HepG2 (cell line): ENCODE results near the gene FBXO9. TPM values are rescaled to one million over a fixed set of nuclear protein-coding genes. Genes with fewer than 3 reads are reported as not detected.

ENCODE experiments used
- ATAC-seq: fragments of 200-7000 bp; cut with Tn5 transposase; 3 replicates; pipeline ENCODE4 v1.9.1; 2020; ENCODE audit warnings: mild to moderate bottlenecking, moderate library complexity
- BruUV-seq: library from RNA; stranded (reverse); fragments of 400-500 nt; replicated peaks from 2 replicates; lab custom pipeline; 2021; lab: Mats Ljungman, UMichigan
- CTCF ChIA-PET: fragments of 300-600 bp; formaldehyde crosslinking; extraction: SDS; loops from one replicate; lab custom pipeline; 2021; ENCODE audit warnings: low total read pairs, inconsistent platforms, low intra/inter-chr PET ratio; lab: Yijun Ruan, JAX
- POLR2A ChIA-PET: fragments of 350-600 bp; sonication (Branson Sonifier 250); formaldehyde crosslinking; loops from one replicate; lab custom pipeline; 2020; ENCODE audit warnings: antibody characterized with exemption, inconsistent platforms; lab: Yijun Ruan, JAX
- DNase-seq: peaks from one replicate; pipeline ENCODE4 v3.0.0-alpha.2; 2015; ENCODE audit warnings: low spot score
- FAIRE-seq: peaks from 3 replicates; lab custom pipeline; 2011; peaks lifted over from hg19 to GRCh38; lab: Jason Lieb, UNC
- H2AFZ ChIP-seq: one replicate; pipeline ENCODE4 v1.6.1; 2011; ENCODE audit warnings: low read length, inconsistent platforms
- H3K27ac ChIP-seq: fragments of 300-600 bp; 3 replicates; pipeline ENCODE4 v1.8.0; 2011; ENCODE audit warnings: mixed run types, mild to moderate bottlenecking, mixed read lengths, low read length, inconsistent platforms; ENCODE audit not compliant: insufficient read depth; ENCODE audit errors: extremely low read length
- H3K27me3 ChIP-seq, 2 experiments: fragments of 200-600 bp in 1 of 2; 2 replicates in 1 of 2; 3 replicates in 1 of 2; pipeline versions ENCODE4 v1.6.0 to v1.8.0; 2011; ENCODE audit warnings: low read length in 2 of 2, mild to moderate bottlenecking in 2 of 2, moderate library complexity in 2 of 2, inconsistent platforms in 1 of 2; ENCODE audit not compliant: insufficient read depth in 2 of 2, control insufficient read depth in 1 of 2
- H3K36me3 ChIP-seq, 2 experiments: fragments of 200-600 bp in 1 of 2; replicated peaks in 1 of 2; 2 replicates in 1 of 2; 3 replicates in 1 of 2; pipeline versions ENCODE4 v1.5.1 to v1.8.0; 2011; ENCODE audit warnings: low read length in 2 of 2, inconsistent platforms in 1 of 2; ENCODE audit not compliant: insufficient read depth in 2 of 2, control insufficient read depth in 1 of 2
- H3K4me1 ChIP-seq: 2 replicates; pipeline ENCODE4 v1.5.1; 2012; ENCODE audit warnings: low read length, inconsistent platforms; ENCODE audit not compliant: insufficient read depth
- H3K4me2 ChIP-seq: 2 replicates; pipeline ENCODE4 v1.6.0; 2011; ENCODE audit warnings: low read depth, low read length, inconsistent platforms
- H3K4me3 ChIP-seq, 3 experiments: fragments of 200-600 bp in 1 of 3; sonication (generic), shearing (Covaris generic) in 1 of 3; replicated peaks in 1 of 3; 2 replicates each; pipeline ENCODE4 v1.5.1; 2011 to 2016; ENCODE audit warnings: low read length in 3 of 3, inconsistent platforms in 2 of 3, low read depth in 2 of 3, mild to moderate bottlenecking in 2 of 3, control low read depth in 1 of 3, mixed read lengths in 1 of 3; ENCODE audit not compliant: insufficient read depth in 1 of 3
- H3K79me2 ChIP-seq: one replicate; pipeline ENCODE4 v1.6.1; 2011; ENCODE audit warnings: low read length, inconsistent platforms; ENCODE audit not compliant: insufficient read depth
- H3K9ac ChIP-seq: 2 replicates; pipeline ENCODE4 v1.6.0; 2011; ENCODE audit warnings: mild to moderate bottlenecking, low read depth, low read length, inconsistent platforms; ENCODE audit not compliant: insufficient read depth
- H3K9me3 ChIP-seq: 2 replicates; pipeline ENCODE4 v1.5.1; 2012; ENCODE audit warnings: mild to moderate bottlenecking, low read length
- H4K20me1 ChIP-seq: 2 replicates; pipeline ENCODE4 v1.6.0; 2011; ENCODE audit warnings: inconsistent platforms, mild to moderate bottlenecking, low read length, moderate library complexity; ENCODE audit not compliant: insufficient read depth
- CEBPB ChIP-seq: IDR thresholded peaks from 2 replicates; pipeline ENCODE4 v1.6.1; 2011; ENCODE audit warnings: low read depth, low read length, improper control_type of control experiment, borderline replicate concordance
- CHD2 ChIP-seq: IDR thresholded peaks from 2 replicates; pipeline ENCODE4 v1.6.1; 2011; ENCODE audit warnings: low read depth, low read length, improper control_type of control experiment
- GFI1 ChIP-seq: sonication (generic); formaldehyde crosslinking; IDR thresholded peaks from 2 replicates; pipeline ENCODE4 v1.5.0; 2020; ENCODE audit warnings: missing genetic modification reagents, mild to moderate bottlenecking, borderline replicate concordance
- HNRNPH1 ChIP-seq: fragments of 200-400 bp; formaldehyde crosslinking; optimal IDR thresholded peaks from 2 replicates; pipeline ENCODE3; 2017; ENCODE audit warnings: mild to moderate bottlenecking, low read depth, low read length
- HNRNPLL ChIP-seq: fragments of 200-400 bp; formaldehyde crosslinking; IDR thresholded peaks from 2 replicates; pipeline ENCODE4 v1.6.1; 2017; ENCODE audit warnings: mild to moderate bottlenecking, low read depth, low read length; ENCODE audit not compliant: poor library complexity, severe bottlenecking
- MAFF ChIP-seq: IDR thresholded peaks from 2 replicates; pipeline ENCODE4 v1.6.1; 2011; ENCODE audit warnings: low read depth, low read length, improper control_type of control experiment
- MAFK ChIP-seq, 2 experiments: IDR thresholded peaks in 1 of 2; conservative IDR thresholded peaks in 1 of 2; 2 replicates each; pipeline ENCODE4 v1.6.1; 2011; ENCODE audit warnings: improper control_type of control experiment in 2 of 2, low read length in 2 of 2
- SRY ChIP-seq: sonication (generic); formaldehyde crosslinking; IDR thresholded peaks from 2 replicates; pipeline ENCODE4 v1.8.0; 2022; ENCODE audit warnings: mild to moderate bottlenecking, missing genetic modification reagents
- ZNF367 ChIP-seq: sonication (generic); formaldehyde crosslinking; IDR thresholded peaks from 2 replicates; pipeline ENCODE4 v1.4.0; 2020; ENCODE audit warnings: missing genetic modification reagents, borderline replicate concordance
- ZNF460 ChIP-seq: sonication (generic); formaldehyde crosslinking; IDR thresholded peaks from 2 replicates; pipeline ENCODE4 v1.5.1; 2020; ENCODE audit warnings: missing genetic modification reagents, mild to moderate bottlenecking, borderline replicate concordance
- ZNF567 ChIP-seq: sonication (generic); formaldehyde crosslinking; IDR thresholded peaks from 2 replicates; pipeline ENCODE4 v1.8.1; 2023; ENCODE audit warnings: mild to moderate bottlenecking, missing genetic modification reagents, borderline replicate concordance
- ZNF703 ChIP-seq: sonication (generic); formaldehyde crosslinking; IDR thresholded peaks from 2 replicates; pipeline ENCODE4 v1.5.1; 2020; ENCODE audit warnings: missing genetic modification reagents, mild to moderate bottlenecking, moderate library complexity, borderline replicate concordance
- ZNF766 ChIP-seq: sonication (generic); formaldehyde crosslinking; IDR thresholded peaks from 2 replicates; pipeline ENCODE4 v1.5.0; 2020; ENCODE audit warnings: missing genetic modification reagents, borderline replicate concordance
- WGBS: methylation state at CpG from one replicate; pipeline ENCODE4 v1.1.6; 2017; ENCODE audit warnings: low lambda C conversion rate; 5-methylcytosine and 5-hydroxymethylcytosine counted together
- in situ Hi-C: cut with HindIII; loops from 2 replicates; pipeline ENCODE4 v1.10.0; 2017; ENCODE audit warnings: low pct_unique_long_range_greater_than_20kb; ENCODE audit not compliant: extremely low pct_ligation_motif_present
- intact Hi-C: fragments of 100-400 bp; cut with micrococcal nuclease; formaldehyde crosslinking; loops from one replicate; pipeline ENCODE4 v1.10.0; 2022; ENCODE audit not compliant: unreplicated experiment
- polyA plus RNA-seq, 8 experiments: library from polyadenylated mRNA; depleted of rRNA in 3 of 8; stranded (reverse) in 7 of 8; unstranded in 1 of 8; fragments of >200 nt; fragmentation: Illumina TruSeq in 4 of 8; extraction: Trizol in 4 of 8; gene quantifications; 2 replicates each; pipeline versions ENCODE4 v1.2.1 to v1.2.3, GENCODE V29; 2011 to 2016; ENCODE audit warnings: low read depth in 4 of 8, missing spikeins in 1 of 8, mixed read lengths in 1 of 8; ENCODE audit not compliant: insufficient read depth in 1 of 8
- total RNA-seq, 5 experiments: library from RNA; depleted of rRNA; stranded (reverse); fragments of >200 nt; fragmentation: Illumina TruSeq; extraction: Trizol; gene quantifications; 2 replicates each; pipeline ENCODE4 v1.2.3, GENCODE V29; 2016; ENCODE audit warnings: low read depth in 1 of 5
- TF ChIP-seq, protein P1 (sequence below), 2 experiments: sonication (generic) in 1 of 2; formaldehyde crosslinking in 1 of 2; IDR thresholded peaks; 2 replicates each; pipeline versions ENCODE4 v1.5.1 to v1.6.1; 2011 to 2020; ENCODE audit warnings: borderline replicate concordance in 1 of 2, low read depth in 1 of 2, low read length in 1 of 2, mild to moderate bottlenecking in 1 of 2, missing genetic modification reagents in 1 of 2, moderate library complexity in 1 of 2
- TF ChIP-seq, protein P2 (sequence below): sonication (generic); formaldehyde crosslinking; IDR thresholded peaks from 2 replicates; pipeline ENCODE4 v1.9.0; 2021; ENCODE audit warnings: missing genetic modification reagents, mild to moderate bottlenecking, borderline replicate concordance
- TF ChIP-seq, protein P3 (sequence below): sonication (generic); formaldehyde crosslinking; IDR thresholded peaks from 2 replicates; pipeline ENCODE4 v1.5.0; 2020; ENCODE audit warnings: mild to moderate bottlenecking, missing genetic modification reagents

Gene FBXO9
- total and polyA plus RNA-seq, 2 of the 13 experiments (the other 11 are each of a cell fraction or from before 2014, with no cell fraction given) = 64.3 to 98.4 TPM

DNA sequence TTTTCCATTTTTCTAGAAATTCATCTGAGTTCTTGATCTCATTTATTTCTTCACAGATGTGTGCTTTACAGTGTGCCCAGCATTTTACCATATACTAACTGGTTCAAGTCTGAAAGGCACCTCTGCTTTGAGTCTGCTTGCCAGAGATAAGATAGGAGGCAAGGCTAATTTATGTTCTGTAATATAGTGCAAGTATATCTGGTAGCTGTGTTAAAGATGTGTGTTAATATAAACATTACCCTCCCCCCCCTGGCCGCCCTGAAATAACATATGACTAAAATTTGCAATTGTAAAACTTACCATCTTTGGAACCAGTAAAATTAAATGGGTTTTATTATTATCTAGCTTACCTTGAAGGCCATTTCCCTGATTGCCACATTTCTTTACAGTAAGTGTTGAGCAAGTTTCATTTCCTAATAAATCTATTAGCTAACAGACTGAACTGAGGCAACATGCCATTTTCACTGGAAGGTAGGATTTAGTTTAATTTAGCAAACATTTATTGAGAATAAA is 2.7 kb downstream of the FBXO9 start (continued):
- TF ChIP-seq, protein P1, sequence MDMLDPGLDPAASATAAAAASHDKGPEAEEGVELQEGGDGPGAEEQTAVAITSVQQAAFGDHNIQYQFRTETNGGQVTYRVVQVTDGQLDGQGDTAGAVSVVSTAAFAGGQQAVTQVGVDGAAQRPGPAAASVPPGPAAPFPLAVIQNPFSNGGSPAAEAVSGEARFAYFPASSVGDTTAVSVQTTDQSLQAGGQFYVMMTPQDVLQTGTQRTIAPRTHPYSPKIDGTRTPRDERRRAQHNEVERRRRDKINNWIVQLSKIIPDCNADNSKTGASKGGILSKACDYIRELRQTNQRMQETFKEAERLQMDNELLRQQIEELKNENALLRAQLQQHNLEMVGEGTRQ (IDR thresholded peaks at IDR 0.05; ENCODE audit: low read depth, low read length) = no peak
- TF ChIP-seq, protein P1 (CRISPR knock-in tag; IDR thresholded peaks at IDR 0.05; ENCODE audit: borderline replicate concordance) = no peak
- TF ChIP-seq ZNF766 = no peak
- TF ChIP-seq CEBPB = peak; percentile 79
- no peak for TF ChIP-seq HNRNPLL
- no peak for TF ChIP-seq HNRNPH1
- no peak for TF ChIP-seq GFI1 (CRISPR knock-in tag)
- TF ChIP-seq, protein P2, sequence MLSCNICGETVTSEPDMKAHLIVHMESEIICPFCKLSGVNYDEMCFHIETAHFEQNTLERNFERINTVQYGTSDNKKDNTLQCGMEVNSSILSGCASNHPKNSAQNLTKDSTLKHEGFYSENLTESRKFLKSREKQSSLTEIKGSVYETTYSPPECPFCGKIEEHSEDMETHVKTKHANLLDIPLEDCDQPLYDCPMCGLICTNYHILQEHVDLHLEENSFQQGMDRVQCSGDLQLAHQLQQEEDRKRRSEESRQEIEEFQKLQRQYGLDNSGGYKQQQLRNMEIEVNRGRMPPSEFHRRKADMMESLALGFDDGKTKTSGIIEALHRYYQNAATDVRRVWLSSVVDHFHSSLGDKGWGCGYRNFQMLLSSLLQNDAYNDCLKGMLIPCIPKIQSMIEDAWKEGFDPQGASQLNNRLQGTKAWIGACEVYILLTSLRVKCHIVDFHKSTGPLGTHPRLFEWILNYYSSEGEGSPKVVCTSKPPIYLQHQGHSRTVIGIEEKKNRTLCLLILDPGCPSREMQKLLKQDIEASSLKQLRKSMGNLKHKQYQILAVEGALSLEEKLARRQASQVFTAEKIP = no peak
- TF ChIP-seq ZNF460 (CRISPR knock-in tag) = no peak

DNA sequence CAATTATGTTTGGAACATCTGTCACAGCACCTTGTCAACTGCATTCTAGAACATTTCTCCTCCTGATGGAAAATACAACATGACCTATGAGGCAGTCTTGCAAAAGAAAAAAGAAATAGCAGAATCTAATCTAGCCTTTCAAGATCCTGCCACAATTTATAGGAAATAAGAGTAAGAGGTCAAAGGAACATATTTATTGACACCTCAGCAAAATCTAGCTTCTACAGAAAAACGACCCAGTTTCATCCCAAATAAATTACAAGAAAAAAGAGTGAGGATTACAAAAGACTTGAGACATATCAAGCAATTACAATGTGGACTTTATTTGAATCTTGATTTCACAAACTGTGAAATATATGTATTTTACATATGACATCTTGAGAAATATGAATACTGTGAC is 4.2 kb downstream of the FBXO9 start:
- Histone ChIP-seq H3K79me2 (peaks cover 21% of the 10 kb centered on the region), H2AFZ (no peak overlapping the region), H3K4me1 (peaks cover 23% of the 10 kb centered on the region), H3K4me3 (no peak overlapping the region), H3K27me3 (no peaks in the 10 kb centered on the region; a peak in 1 of 5 replicates), H3K4me2 (no peak overlapping the region), H4K20me1 (peaks cover 5% of the 10 kb centered on the region; the same call in 1 of the 2 replicates), H3K9ac (no peak overlapping the region), H3K36me3 (peaks cover 4 to 19% of the 10 kb centered on the region in 2 experiments), H3K27ac (no peak overlapping the region), H3K9me3 (no peaks in the 10 kb centered on the region)
- ChIA-PET POLR2A (no interaction called here), CTCF (no interaction called here)
- in situ Hi-C loops (no loop called here), intact Hi-C loops (loop anchor here (5.0 kb wide), 1 partner anchor 68 kb away; no protein-coding TSS in a partner anchor)
- FAIRE-seq (no peak), ATAC-seq (no peak), DNase-seq (no peak)
- no TSS peak for BruUV-seq
- no peak for TF ChIP-seq CHD2
- TF ChIP-seq, protein P3, sequence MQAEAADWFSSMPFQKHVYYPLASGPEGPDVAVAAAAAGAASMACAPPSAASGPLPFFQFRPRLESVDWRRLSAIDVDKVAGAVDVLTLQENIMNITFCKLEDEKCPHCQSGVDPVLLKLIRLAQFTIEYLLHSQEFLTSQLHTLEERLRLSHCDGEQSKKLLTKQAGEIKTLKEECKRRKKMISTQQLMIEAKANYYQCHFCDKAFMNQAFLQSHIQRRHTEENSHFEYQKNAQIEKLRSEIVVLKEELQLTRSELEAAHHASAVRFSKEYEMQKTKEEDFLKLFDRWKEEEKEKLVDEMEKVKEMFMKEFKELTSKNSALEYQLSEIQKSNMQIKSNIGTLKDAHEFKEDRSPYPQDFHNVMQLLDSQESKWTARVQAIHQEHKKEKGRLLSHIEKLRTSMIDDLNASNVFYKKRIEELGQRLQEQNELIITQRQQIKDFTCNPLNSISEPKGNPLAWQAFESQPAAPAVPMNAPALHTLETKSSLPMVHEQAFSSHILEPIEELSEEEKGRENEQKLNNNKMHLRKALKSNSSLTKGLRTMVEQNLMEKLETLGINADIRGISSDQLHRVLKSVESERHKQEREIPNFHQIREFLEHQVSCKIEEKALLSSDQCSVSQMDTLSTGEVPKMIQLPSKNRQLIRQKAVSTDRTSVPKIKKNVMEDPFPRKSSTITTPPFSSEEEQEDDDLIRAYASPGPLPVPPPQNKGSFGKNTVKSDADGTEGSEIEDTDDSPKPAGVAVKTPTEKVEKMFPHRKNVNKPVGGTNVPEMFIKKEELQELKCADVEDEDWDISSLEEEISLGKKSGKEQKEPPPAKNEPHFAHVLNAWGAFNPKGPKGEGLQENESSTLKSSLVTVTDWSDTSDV = no peak
- peak; percentile 85 to 92 for TF ChIP-seq MAFK (conservative IDR thresholded peaks at IDR 0.05 in 1 of 2, IDR thresholded peaks at IDR 0.05 in 1 of 2; ENCODE audit: low read length in 2 of 2)
- no peak for TF ChIP-seq ZNF703 (CRISPR knock-in tag)
- no peak for TF ChIP-seq ZNF367
- no peak for TF ChIP-seq SRY
- no peak for TF ChIP-seq ZNF567 (CRISPR knock-in tag)
- TF ChIP-seq MAFF = peak; percentile 88
- WGBS = 96% methylated on average over 1 of the region's 1 CpG
